AG20443 (cell line): ENCODE data around the gene SMAD2.
"Not testable (repeated sequence)": the region's sequence is repeated elsewhere in the genome, so short reads cannot be mapped to it uniquely, and the experiment has no call there.

Experiments
- DNase-seq: peaks from one replicate; pipeline ENCODE4 v3.0.0; 2012; ENCODE audit warnings: low spot score, mixed read lengths

The SMAD2 gene

DNA sequence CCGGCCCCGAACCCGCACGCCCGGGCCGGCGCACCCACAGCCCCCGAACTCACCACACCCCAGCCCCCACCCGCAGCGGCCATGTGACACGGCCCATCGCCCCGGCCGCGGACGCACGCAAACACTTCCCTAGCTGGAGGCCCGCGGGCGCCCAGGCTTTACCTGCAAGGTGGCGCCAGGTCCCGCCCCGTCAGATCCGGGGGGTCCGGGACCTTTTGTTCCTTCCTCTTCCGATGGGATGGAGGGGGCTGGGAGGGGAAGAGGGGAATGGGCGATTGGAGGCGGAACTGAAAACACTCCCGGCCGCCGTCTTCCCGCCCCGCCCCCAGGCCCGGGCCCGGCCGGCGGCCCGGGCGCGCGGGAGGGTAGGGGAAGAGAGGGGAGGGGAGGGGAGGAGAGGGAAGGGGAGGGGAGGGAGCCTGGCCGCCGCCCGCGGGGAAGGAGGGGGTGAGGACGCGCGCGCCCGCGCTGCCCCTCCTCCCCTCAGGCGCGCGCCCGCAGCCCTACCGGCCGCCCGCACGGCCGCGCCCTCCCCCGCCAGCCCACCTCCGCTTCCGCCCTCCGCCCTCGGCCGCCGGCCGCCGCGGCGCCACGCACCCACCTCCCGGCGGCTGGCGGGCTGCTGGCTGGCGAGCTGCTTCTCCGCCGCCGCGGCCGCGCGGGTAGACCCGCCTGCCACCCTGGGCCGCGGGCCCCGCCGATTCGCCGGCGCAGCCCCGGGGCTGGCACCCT is at the start of gene SMAD2:
Gene SMAD2 (minus strand): TSS at position 461 of the 732 bp plus-strand sequence. CDS start 33,903 bp downstream, outside the sequence.
- peak; percentile 93 for DNase-seq

DNA sequence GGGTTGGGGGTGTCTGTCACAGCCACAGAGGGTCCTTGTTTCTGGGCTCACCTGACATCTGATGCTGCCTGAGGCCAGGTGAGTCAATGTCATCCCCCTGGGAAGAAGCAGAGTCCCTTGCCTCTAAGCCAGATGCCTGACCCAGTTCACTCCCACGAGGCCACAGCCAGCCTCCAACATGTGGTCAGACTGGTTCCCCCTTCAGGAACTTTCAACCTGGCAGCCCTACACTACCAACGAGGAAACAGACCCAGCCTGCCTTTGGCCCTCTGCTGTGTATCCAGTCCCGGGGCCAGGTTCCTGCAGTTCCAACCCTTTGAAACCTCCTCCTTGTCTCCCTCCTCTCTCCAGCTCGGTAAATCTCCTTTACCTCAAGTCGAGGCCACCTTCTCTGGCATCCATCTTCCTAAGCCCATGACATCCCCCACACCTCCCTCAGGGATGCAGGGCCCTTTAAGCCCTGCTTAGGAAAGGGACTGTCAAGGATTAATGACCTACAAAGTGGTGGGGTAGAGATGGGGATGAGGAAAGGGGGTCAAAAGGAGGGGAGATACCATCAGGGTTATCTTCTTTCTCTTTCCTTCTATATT is 49.2 kb upstream of the SMAD2 start:
- no peak for DNase-seq

DNA sequence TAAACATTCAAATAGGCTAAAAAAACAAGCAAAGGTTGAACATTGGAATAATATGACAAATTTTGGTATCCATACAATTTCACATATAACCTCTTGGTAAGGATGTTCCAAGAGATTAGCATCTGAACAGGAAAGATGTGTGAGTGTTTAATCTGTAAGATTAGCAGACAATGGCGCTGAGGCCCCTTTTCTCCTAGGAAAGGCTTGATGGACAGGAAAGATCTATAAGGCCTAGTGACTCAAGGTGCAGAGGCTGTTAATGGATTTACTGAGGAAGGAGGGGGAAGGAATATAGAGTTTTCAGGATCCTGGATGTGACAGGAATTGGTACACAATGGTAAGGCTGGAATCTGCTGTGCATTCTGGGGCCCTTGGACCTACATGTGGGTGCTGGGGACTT is 48.1 kb upstream of the SMAD2 start:
- no peak for DNase-seq

DNA sequence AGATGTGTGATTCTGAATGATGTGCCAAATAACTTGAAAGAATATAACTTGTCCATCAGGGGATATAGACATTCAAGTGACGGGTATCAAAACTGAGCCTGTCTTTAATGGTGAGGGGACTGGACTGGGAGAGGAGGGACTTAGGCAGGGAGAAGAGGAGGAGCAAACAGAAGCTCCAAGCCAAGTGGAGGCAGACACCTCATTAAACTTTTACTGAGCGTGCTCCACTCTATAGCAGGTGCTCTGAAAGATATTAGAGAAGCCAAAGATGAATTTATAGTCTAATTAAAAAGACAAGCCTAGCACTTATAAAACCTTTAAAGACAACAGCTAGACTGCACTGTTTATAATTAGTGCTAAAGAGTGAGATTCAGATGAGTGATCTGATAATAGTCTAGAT is 47.7 kb upstream of the SMAD2 start:
- DNase-seq = no peak

DNA sequence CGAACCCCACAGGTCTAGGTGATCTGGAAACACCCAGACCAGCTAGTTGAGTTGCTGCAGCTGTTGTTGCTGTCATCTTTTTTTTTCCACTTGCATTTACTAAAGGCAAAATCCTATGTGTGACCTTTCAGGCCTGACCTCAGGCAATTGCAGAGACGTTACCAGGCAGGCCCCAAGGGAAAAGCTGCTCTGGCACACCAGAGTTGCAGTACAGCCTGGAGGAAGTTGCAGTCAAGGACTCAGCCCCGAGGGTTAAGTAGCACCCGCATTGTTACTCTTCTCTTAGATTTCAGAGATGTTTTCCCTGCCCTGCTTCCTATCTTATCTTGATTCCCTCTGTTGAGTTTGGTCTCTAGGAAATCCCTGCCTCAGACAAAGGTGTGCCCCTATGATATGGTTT is 45.2 kb upstream of the SMAD2 start:
- DNase-seq = no peak

DNA sequence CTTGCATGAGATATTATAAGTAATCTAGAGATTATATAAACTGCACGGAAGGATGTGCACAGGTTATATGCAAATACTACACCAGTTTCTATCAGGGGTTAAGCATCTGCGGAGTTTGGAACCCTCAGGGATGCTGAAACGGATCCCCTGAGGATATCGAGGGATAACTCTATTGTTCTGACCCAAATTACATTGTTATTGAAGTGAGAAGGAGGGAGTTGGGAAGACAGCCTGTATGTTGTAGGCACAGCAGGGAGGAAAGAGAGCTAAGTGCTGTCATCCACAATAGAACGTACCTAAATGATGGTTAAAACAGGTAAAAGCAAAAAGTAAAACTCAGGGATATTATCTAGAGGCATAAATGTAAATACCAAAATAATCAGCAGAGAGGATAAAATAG is 44.6 kb upstream of the SMAD2 start:
- no peak for DNase-seq

DNA sequence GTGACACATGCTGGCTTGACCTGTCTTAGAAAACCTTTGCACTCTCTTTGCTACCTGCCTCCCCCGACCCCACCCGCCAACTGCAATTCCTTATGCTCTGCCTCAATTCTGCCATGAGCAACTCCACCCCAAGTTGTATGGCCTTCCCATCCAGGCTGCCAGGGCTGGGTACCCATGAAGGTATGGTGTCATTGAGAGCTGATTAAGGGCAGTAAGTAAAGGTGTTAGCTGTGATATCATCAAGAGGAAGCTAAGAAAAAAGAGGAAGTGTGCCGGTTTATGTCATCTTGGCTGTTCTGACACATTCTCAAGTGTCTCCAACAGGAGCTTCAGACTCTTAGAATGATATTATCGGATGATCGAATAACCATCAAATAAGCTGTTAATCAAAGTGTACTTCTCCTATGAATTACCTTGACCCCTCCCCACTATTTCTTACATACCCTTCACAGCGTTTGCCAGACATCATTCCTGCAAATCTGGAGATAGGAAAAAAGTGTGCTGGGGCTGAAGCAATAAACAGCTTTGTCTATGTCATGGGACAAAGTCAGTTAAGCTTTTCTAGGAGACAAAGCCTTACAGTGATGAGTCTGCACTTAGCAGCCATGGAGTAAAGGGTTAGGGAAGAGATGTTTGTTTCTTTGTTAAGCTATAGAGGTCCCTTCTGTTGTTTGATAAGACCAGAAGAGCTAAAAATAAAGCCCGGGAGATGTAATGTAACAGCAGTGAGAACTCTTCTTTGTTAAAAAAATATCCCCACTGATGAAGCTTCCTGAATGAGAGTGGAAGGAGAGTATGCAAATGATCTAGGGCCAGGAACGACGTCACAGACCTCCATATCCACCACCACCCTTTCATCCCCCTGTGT is 40.4 kb upstream of the SMAD2 start:
- DNase-seq = no peak

DNA sequence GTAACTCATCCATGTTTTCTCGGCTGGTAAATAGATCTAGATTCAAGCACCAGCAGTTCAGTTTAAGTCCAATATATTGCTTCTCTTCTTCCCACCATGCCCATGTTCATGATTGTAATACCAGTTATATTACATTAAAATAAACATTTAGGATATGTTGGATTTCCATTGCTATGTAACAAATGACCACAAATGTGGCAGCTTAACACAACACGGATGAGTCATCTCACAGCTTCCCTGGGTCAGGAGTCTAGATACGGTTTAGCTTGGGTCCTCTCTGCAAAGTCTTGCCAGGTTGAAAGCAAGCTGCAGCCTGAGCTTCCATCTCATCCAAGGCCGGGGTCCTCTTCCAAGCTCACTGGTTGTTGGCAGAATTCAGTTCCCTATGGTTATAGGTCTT is 39.4 kb upstream of the SMAD2 start:
- no peak for DNase-seq

DNA sequence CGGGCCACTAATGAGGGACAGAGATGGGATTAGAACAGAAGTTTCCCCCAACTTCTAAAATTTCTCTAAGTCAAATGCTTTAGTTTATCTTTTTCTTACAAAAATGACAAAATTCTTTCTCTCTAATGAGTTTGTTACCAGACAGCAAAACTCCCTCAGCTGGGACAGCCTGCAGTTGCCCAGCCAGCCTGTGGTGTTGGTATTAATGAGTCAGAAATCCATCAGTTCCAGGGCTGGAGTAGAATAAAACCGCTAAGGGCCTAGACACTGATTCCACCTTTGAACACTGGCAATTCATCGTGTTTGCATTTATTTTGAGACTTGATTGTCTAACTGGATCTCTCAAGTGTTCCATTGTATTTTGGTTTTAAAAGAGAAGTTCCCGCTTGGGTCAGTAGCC is 38.3 kb upstream of the SMAD2 start:
- DNase-seq = peak; percentile 70

DNA sequence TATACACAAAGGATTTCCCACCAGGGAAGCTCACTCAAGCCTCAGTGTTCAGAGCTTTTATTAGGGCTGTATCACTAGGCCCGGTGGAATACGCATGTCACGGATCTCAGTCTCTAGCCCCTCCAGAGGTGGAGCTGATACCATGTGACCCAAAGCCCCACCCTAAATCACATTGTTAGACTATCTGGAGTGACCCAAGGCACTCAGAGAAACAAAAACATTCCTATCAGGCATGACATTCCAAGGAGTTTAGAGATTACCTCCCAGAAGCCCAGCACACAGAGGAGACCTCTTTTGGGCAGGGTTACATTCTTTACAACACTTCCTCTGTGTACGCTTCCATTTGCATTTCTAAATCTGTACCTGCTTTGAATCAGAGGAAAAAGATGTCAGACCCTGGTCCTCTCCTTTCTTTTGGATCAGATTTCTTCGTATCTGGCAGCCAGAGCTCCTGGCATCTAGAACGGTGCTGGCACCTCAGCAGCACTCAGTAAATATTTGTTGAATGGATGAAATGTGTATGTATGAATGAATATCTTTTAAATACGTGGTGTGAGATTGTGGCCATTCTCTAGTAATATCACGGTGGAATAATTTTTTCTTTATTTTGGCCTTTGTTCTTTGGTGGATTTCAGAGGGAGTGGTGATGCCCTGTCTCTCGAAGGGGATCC is 37.7 kb upstream of the SMAD2 start:
- no peak for DNase-seq

DNA sequence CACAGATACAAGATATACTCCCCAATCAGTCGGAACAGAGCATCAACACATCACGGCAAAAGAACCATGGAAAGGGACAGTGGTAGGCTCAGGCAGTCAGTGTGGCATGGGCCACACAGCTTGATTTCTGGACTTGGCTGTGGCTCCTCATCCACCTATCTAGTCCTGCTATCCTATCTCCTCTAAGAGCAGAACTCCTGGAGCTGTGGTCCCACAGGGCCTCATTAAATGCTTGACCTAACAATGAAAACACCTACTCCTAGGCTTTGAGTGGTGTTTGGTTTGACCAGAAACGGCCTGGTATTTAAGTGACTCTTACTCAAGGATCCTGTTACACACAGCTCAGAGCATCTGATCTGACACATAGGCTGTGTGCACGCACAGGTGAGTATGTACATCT is 33.6 kb upstream of the SMAD2 start:
- no peak for DNase-seq

DNA sequence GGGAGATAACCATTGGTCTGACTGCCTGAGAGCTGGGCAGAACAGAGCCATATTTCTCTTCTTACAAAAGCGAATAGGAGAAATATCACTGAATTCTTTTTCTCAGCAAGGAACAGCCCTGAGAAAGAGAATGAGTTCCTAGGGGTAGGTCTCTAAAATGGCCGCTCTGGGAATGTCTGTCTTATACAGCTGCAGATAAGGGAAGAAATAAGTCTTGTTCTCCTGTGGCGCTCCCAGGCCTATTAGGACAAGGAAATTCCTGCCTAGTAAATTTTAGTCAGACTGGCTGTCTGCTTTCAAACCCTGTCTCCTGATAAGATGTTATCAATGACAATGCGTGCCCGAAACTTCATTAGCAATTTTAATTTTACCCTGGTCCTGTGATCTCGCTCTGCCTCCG is 30.5 kb upstream of the SMAD2 start:
- not testable (repeated sequence) for DNase-seq

DNA sequence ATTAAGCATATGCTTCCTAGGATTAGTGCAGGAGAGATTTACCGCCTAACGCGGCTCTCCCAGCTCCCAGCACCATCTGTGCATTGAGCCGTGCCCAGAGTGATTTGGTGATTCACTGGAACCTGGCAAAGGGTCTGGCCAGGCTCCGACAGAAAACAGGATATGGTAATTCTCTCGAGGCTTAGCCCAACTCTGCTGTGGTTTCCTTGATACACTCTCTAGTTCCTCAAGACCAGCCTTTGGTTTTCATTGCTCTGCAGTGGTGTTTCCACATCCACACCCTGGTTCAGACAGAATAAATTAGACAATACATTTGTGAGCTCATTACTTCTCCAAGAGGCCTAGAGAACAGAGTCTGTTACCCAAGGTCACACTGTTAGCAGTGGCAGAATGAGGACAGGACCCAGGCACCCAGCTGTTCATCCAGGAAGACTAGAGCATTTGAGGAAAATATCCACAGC is 23.0 kb upstream of the SMAD2 start:
- peak; percentile 78 for DNase-seq

DNA sequence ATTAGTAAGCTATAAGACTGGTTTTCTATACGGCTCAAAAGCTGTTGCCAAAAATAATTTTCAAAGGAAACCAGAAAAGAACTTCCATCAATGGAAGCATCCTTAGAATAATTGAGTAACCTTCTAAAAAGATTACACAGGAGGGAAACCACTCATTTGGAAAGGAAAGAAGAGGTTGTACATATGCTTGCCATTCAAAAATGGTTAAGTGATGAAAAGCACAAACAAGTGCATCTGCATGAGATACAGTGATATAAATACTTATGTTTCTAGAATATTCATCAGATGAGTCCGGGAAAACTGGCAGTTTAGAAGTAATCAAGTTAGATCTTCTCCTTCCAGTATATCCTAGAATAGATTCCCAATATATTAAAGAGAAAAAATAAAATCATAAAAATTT is 20.1 kb upstream of the SMAD2 start:
- no peak for DNase-seq

DNA sequence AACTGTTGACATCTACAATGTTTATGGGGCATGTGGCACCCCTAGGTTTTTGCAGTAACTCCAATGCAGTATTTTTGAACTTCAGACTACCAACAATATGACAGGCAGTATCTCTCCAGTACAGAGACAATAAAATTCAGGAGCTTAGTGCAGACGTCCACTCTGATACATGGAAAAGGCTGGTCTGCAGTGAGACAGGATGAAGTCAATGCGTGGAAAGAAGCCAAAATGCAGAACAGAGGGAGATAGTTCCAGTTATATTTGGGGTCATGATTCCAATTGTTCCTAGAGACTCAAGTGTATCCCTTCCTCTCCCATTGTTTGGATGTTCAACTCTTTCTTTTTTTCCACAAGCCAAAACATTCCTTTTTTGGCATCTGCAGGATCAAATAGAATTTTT is 18.7 kb upstream of the SMAD2 start:
- DNase-seq = no peak

DNA sequence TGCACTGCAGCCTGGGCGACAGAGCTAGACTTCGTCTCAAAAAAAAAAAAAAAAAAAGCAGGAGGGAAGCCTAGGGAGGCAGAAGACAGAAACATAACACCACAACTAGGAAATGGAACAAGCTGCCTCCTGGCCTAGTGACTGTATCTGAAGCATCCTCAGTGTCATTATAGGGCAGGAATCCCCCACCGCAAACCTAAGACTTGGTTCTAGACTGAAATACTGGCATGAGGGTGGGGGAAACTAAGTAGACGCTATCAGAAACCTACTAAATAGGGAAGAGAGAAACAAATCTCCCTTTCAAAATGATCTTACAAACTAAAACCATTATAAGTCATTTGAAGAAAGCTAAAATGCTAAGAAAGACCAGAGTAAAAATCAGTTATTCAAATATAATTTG is 16.4 kb upstream of the SMAD2 start:
- DNase-seq = no peak

DNA sequence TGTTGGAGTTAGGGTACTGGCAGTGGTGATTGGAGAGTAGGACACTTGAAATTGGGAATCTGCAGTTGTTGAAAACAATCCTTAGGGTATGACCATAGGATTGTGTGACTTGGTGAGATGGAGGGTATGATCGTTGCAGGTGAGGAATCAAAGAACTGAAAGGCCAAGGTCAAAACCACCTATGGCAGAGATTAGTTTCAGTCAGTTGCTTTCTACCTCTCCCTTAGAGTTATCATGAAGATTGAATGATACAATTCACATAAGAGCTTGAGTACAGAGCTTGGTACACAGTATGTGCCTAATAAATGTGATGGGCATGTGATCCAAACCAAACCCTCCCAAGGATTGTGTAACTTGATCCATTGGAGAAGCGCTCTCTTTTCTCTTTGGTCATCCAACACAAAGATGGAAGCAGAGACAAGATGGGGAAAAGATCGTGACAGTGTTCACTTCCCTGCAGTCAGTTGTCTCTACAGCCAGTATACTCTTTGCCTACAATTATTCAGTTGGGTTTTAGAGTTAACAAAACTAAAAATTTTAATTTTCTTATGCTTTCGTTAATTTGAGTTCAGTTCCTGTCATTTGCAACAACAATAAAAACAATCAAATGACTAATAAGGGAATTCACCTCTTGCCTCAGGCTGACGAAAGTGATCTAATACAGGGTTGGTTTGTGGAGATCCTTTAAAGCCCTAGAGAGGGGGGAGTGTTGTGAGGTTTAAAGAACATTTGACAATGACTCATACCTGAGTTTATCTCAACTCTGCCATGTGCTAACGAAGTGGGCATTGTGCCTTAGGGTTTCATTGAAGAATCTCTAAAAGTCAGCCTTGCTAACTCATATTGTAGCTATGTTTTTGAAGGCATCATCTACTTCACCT is 14.8 kb upstream of the SMAD2 start:
- DNase-seq = no peak

DNA sequence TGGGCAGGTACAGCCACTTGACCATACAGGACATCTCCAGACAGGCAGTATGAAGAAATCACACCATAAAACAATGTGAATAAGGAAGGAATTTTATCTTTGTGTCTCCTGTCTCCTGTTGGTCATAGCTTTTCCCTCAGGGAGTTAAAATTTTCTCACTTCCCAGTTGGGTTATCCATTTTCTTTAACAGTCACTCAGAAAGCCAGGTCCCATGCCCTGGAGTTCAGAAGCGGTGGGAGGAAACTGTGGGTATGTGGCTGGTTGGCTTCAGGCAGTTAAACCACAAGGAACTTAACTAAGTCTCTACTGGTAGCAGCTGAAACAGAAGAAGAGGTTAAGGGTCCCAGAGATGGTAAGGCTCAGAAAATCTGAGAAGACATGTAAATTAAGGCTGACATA is 6.5 kb upstream of the SMAD2 start:
- DNase-seq = no peak

DNA sequence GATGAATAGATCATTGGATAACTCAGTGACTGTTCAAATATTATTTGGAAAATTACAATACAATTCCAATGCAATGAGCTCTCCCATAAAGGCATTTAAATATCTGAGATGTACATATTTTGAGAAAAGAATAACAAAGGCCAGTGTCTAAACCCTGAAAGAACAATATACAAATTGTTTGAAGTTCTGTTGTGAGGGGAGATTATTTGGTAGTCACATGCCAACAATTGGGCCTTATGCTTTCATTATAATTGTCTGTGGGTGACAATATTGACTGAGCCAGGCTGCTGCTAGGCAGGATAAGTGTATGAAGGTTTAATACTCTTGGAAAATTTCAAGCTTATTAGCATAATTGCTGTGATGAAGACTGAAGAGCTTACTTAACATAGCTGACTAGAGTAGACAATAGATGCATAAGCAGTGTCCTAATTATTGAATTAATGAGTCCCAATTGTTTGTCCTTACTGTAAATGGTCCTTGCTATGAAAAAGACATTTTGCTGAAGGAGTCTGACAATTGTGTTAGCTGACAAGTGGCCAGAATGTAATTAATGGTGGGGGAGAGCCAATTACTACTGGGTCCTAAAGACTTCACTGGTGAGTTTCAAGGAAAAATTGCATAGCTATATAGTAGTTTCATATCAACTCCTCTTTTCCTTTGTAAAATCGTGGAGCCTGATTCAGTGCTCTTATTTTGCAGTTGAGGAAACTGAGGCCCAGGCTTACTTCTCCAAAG is 5.0 kb upstream of the SMAD2 start:
- DNase-seq = no peak

DNA sequence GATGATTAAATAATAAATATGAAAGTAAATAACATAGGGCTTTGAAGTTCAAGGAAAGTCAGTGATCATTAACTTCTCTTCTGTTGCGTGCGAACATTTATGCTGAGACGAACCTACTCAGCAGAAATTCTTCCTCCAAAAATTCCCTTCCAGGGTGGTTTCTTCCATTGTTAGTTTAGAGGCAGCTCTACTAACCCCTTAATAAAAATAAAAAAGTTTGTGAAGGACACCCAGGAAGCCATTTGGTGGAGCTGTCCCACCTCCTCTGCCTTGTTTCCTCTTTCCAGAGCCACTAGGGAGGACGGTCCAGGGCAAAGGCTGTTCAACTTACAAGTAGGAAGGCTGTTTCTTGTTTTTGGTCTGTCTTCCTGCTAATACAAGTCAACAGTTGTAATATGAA is 2.1 kb upstream of the SMAD2 start:
- no peak for DNase-seq

DNA sequence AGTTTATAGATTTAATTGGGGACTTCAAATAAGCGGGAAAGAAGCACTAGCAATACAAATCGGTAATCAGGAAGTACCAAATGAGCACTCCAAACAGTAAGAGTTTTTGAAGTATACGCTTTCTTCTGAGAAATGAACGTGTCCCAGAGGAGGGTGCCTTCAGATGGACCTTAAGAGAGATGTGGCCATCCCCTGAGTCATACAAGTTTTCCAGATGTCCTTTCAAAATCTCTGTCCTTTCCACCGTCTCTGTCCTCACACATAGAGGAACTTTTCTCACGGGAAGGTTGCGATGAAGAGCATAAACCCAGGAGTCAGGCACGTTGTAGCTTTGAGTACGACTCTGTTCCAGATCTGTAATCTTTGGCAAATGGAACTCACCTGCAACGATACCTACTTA is 1.7 kb upstream of the SMAD2 start:
- no peak for DNase-seq
